HG03457 (cell line): ENCODE measurements around the gene SIVA1.

Source experiments
- ATAC-seq: cut with Tn5 transposase; IDR thresholded peaks from one replicate; pipeline ENCODE4 v1.9.1; 2021; ENCODE audit warnings: moderate number of reproducible peaks; ENCODE audit not compliant: unreplicated experiment

Gene SIVA1

DNA sequence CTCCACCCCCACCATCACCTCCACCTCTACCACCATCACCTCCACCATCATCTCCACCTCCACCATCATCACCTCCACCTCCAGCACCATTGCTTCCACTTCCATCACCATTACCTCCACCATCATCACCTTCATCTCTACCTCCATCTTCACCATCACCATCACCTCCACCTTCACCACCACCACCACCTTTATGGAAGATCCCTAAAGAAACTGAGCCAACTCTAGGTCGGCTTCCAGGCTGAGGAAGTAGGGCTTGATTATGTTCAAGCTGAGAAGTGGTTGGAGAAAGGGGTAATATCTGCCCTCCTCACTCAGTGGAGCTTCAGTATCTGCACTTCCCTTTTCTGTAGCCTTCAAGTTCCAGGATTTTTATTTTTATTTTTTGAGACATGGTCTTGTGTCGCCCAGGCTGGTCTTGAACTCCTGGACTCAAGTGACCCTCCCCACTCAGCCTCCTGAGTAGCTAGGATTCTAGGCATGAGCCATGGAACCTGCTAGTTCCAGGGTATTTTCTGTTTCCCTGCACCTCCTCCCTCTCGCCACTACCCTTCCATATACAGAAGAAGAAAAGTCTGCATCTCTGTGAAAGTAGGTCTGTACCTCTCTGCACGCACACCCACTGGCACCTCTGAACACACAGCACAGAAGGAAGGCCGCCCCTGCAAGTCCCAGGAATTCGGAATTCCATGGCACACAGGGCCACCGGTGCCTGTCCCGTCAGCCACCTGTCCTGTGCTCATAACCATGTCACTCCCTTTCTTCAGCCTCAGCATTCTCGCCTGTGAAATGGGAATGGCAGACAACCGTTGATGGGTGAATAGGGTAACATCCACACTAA lies 53.9 kb downstream of the SIVA1 start:
- no peak for ATAC-seq

DNA sequence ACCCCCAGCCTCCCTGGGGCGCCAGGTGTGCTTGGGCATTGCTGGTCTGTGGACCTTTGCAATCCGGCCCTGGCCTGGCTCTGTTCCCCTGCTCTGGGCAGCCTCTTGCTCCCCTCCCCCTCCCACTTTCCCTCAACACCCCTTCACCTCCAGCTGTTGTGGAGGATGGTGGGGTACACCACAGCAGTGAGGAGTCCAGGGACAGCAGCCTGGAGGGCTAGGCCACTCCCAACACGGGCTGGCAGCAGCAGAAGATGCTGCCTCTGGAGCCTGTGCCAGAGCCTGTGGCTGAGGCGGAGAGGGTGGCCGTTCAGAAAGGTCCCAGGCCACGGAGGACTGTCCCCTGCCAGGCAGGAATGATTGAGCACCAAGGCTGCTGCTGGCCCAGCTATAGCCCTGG lies 55.5 kb downstream of the SIVA1 start:
- no peak for ATAC-seq
